Subcutaneous adipose tissue (tissue), 4 donors: Measurements from ENCODE around the gene ZNF20. TPM values are rescaled to one million over a fixed set of nuclear protein-coding genes. Genes with fewer than 3 reads are reported as not detected.

Experiments
- CTCF ChIP-seq: fragments of 450-650 bp; IDR thresholded peaks from one replicate; pipeline ENCODE4 v1.5.1; 2016; ENCODE audit warnings: low read depth, mild to moderate bottlenecking, control low read depth, antibody characterized with exemption, moderate library complexity
- total RNA-seq, 4 donors: library from RNA; depleted of rRNA; stranded (reverse); fragments of >200 nt; gene quantifications; one replicate each; pipeline ENCODE4 v1.1.0, GENCODE V29; 2016

ZNF20 gene
- total RNA-seq, 4 donors from 2014 or later = 1.3 to 2.0 (median 1.5) TPM

DNA sequence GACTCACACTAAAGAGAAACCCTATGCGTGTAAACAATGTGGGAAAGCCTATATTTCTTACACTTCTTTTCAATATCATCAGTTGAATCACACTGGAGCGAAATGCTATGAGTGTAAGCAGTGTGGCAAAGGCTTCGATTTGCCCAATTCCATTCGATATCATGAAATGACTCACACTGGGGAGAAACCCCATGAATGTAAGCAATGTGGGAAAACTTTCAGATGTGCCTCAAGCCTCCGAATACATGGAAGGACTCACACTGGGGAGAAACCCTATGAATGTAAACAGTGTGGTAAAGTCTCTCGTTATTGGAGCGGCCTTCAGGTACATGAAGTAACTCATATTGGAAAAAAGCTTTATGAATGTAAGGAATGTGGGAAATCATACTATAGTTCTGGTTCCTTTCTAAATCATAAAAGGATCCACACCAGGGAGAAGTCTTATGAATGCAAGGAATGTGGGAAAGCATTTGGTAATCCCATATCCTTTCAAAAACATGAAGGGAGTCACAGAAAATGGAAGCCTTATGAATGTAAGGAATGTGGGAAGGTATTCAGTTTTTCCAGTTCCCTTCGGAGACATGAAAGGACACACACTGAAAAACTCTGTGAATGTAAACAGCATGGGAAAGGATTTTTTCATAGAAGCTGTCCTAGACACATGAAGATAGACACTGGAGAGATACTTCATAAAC lies 28.1 kb downstream of the ZNF20 start:
- no peak for TF ChIP-seq CTCF

- no peak for TF ChIP-seq CTCF
Measured at GRCh38 chr19:12111176-12111575, 29.0 kb downstream of the ZNF20 start.

- no peak for TF ChIP-seq CTCF
Measured at GRCh38 chr19:12098040-12098439, 42.1 kb downstream of the ZNF20 start.

DNA sequence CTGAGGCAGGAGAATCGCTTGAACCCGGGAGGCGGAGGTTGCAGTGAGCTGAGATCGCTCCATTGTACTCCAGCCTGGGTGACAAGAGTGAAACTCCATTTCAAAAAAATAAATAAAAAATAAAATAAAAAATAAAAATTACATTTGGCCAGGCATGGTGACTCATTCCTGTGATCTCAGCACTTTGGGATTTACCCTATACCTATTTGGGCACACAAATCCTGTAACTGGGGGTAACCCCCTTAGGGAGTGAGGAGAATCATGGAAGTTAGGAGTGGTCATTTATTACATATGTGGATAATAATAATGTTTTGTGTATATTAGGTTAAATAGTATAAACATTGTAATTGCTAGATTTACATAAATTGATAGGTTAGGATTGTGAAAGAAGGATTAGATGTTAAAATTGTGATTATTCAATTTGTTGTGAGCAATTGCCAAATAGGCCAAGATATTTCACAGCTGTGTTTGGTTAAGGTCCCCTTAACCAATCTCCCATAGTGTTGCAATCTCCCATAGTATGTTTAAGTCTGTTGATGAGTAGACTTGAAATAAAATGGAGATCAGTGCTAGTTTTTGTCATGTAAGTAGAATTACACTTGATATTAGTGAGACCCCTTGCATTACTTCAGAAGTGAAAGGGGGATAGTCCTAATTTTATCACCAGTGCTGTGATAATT lies 44.9 kb downstream of the ZNF20 start:
- TF ChIP-seq CTCF = no peak

DNA sequence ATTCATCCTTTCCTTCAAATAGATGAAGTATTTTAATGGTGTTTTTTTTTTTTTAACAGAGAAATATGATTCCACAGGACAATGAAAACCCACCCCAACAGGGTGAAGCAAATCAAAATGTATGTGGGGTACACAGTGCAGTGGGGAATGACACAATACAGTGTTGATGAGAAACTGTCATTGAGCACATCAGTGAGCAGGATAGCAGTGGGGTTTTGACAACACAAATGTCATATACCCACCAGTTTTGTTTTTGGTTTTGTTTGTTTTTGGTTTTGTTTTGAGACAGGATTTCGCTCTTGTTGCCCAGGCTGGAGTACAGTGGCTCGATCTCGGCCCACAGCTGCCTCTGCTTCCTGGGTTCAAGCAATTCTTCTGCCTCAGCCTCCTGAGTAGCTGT lies 46.4 kb downstream of the ZNF20 start:
- no peak for TF ChIP-seq CTCF

- TF ChIP-seq CTCF = no peak
Measured at GRCh38 chr19:12092956-12093355, 47.2 kb downstream of the ZNF20 start.

DNA sequence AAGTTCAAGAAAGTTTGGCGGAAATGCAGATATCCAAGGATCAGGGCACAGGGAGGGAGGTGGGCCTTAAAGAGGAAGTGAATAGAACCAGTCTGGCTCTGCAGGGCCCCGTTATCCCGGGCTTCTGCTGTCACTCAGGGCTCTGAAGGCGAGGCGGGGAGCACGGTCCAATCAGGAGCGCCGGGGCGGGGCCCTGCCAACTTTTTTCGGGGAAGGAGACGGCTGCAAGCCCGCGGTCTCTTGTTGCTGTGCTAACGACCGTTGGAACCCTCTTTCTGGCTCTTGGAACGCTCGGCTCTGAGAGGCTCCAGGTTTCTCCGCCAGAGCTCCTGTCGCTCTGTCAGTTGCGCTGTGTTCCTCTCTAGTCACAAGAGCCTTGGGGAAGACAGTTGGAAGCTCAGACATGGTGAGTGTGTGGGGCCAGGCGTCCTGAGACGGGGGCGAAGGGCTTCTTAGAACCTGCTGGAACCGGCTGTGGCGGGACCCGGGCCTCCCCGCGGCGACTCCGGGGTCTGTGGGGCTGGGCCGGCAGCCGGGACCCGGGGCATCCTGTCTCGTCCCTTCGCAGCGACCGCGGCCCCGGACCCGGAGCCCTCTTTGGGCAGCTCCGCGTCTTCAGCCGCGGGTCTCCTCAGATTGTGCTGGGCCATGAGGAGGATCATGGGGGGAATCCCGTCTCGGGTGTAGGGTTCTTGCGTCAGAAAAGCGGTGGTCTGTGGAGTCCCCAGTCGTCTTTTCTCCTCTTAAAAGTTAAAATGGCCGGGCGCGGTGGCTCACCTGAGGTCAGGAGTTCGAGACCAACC lies 47.9 kb downstream of the ZNF20 start:
- TF ChIP-seq CTCF = no peak
